Measurements from ENCODE around the gene PARK7.

The PARK7 gene

GRCh38 chr1:7988576-7988975 lies 27.1 kb downstream of the PARK7 start:
- H3K9me3 ChIP-seq (ENCODE audit: low read length), result no peaks in the 10 kb centered on the region
- no peaks in the 10 kb centered on the region for H3K27me3 ChIP-seq (ENCODE audit: insufficient read depth, low read length)
- no peaks in the 10 kb centered on the region for H3K79me2 ChIP-seq (ENCODE audit: insufficient read depth, low read length)
- H2AFZ ChIP-seq (ENCODE audit: low read length), result no peak overlapping the region
- H4K20me1 ChIP-seq (ENCODE audit: insufficient read depth, low read length), result no peaks in the 10 kb centered on the region
- no peaks in the 10 kb centered on the region for H3K9me2 ChIP-seq (ENCODE audit: low read depth, low read length)
- H3K4me1 ChIP-seq (ENCODE audit: insufficient read depth, low read length, severe bottlenecking), result no peaks in the 10 kb centered on the region
- H3K36me3 ChIP-seq (ENCODE audit: insufficient read depth, low read length), result peaks cover 30% of the 10 kb centered on the region
- no peaks in the 10 kb centered on the region for H3F3A ChIP-seq (ENCODE audit: insufficient read depth, low read length)
- TF ChIP-seq CTCF (IDR thresholded peaks at IDR 0.05; ENCODE audit: low read length), result no peak
- no peak for TF ChIP-seq EZH2 (IDR thresholded peaks at IDR 0.05; ENCODE audit: borderline replicate concordance, low read length)
- no peak overlapping the region for H3K4me2 ChIP-seq (ENCODE audit: low read length)
- no peak overlapping the region for H3K4me3 ChIP-seq (ENCODE audit: low read depth, low read length, poor library complexity, severe bottlenecking)
- no peak overlapping the region for H3K9ac ChIP-seq (ENCODE audit: low read length)
- no peak overlapping the region for H3K27ac ChIP-seq (ENCODE audit: low read depth, low read length, poor library complexity, severe bottlenecking)

DNA sequence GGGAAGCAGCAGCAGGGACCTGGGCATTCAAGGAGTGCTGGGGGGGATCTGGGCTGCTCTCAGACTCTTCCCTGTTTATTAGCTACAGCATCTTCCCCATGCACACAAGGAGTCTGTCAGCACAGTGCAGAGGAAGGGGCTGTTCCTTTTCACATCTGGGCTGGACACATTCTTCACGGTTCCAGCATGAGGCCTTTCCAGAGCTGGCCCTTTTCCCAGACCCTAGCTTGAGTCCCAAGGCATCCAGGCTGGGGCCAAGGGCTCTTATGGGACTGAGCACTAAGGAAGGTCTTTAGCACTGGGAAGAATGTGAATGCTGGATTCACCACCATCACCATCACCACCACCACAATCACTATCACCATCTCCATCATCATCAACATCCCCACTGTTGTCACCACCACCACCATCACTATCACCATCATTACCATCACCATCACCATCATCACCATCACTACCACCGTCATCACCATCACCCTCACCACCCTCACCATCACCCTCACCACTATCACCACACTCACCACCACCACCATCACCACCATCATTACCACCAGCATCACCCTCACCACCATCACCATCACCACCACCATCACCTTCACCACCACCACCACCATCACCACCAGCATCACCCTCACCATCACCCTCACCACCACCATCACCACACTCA lies 28.4 kb downstream of the PARK7 start:
- H3K9ac ChIP-seq (ENCODE audit: low read length), result no peak overlapping the region

DNA sequence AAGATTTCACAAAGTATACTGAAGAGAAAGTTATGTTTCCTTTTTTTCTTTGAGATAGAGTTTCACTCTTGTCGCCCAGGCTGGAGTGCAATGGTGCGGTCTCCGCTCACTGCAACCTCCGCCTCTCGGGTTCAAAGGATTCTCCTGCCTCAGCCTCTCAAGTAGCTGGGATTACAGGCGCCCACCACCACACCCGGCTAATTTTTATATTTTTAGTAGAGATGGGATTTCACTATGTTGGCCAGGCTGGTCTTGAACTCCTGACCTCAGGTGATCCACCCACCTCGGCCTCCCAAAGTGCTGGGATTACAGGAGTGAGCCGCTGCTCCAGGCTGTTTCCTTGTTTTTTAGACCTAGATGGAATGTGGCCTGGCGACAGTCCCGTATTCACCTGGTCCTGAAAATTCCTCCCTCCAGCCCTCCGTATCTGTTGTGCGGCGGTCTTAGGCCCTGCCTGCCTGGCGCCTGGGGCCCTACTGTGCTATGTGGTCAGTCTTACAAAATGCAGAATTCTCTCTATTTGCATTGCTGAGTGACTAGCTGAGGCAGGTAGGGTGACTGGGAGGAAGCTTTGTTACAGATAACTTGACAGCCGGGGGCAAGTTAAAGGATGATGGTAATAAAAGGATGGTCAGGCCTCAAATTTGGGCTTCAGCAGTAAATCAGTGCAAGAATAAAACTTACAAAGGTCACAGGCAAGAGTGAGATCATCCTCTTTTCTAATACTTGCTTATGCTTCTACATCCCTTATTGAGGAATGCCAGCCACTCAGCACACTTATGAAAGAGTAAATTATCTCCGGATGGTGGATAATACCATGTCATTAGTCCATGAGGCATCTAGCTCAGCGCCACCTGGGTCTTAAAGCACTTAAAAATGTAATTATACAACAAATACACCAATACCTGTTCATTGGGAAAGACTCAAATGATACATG lies 30.3 kb downstream of the PARK7 start:
- H3K9me3 ChIP-seq (ENCODE audit: low read length), result no peaks in the 10 kb centered on the region
- H3F3A ChIP-seq (ENCODE audit: insufficient read depth, low read length), result no peaks in the 10 kb centered on the region
- no peaks in the 10 kb centered on the region for H3K27me3 ChIP-seq (ENCODE audit: insufficient read depth, low read length)
- no peak overlapping the region for H3K4me2 ChIP-seq (ENCODE audit: low read length)
- H3K9ac ChIP-seq (ENCODE audit: low read length), result no peak overlapping the region
- no peak overlapping the region for H3K4me3 ChIP-seq (ENCODE audit: low read depth, low read length, poor library complexity, severe bottlenecking)
- H3K27ac ChIP-seq (ENCODE audit: low read depth, low read length, poor library complexity, severe bottlenecking), result no peak overlapping the region
- no peak overlapping the region for H2AFZ ChIP-seq (ENCODE audit: low read length)
- TF ChIP-seq CTCF (IDR thresholded peaks at IDR 0.05; ENCODE audit: low read length) (no peak), EZH2 (IDR thresholded peaks at IDR 0.05; ENCODE audit: borderline replicate concordance, low read length) (no peak)
- no peaks in the 10 kb centered on the region for H3K4me1 ChIP-seq (ENCODE audit: insufficient read depth, low read length, severe bottlenecking)
- H4K20me1 ChIP-seq (ENCODE audit: insufficient read depth, low read length), result no peaks in the 10 kb centered on the region
- no peaks in the 10 kb centered on the region for H3K79me2 ChIP-seq (ENCODE audit: insufficient read depth, low read length)
- H3K9me2 ChIP-seq (ENCODE audit: low read depth, low read length), result no peaks in the 10 kb centered on the region
- no peaks in the 10 kb centered on the region; the same call in 1 of the 2 replicates for H3K36me3 ChIP-seq (ENCODE audit: insufficient read depth, low read length)

More for the DNA sequence above, 28.4 kb downstream of the PARK7 start:
- no peaks in the 10 kb centered on the region for H3K79me2 ChIP-seq (ENCODE audit: insufficient read depth, low read length)
- no peaks in the 10 kb centered on the region for H3K27me3 ChIP-seq (ENCODE audit: insufficient read depth, low read length)
- H3F3A ChIP-seq (ENCODE audit: insufficient read depth, low read length), result no peaks in the 10 kb centered on the region
- TF ChIP-seq CTCF (IDR thresholded peaks at IDR 0.05; ENCODE audit: low read length) (no peak), EZH2 (IDR thresholded peaks at IDR 0.05; ENCODE audit: borderline replicate concordance, low read length) (no peak)
- H3K27ac ChIP-seq (ENCODE audit: low read depth, low read length, poor library complexity, severe bottlenecking), result no peak overlapping the region
- H3K36me3 ChIP-seq (ENCODE audit: insufficient read depth, low read length), result peaks cover 17% of the 10 kb centered on the region
- no peak overlapping the region for H3K4me2 ChIP-seq (ENCODE audit: low read length)
- H3K9me3 ChIP-seq (ENCODE audit: low read length), result no peaks in the 10 kb centered on the region
- H3K4me3 ChIP-seq (ENCODE audit: low read depth, low read length, poor library complexity, severe bottlenecking), result no peak overlapping the region
- no peaks in the 10 kb centered on the region for H3K9me2 ChIP-seq (ENCODE audit: low read depth, low read length)
- no peak overlapping the region for H2AFZ ChIP-seq (ENCODE audit: low read length)
- no peaks in the 10 kb centered on the region for H3K4me1 ChIP-seq (ENCODE audit: insufficient read depth, low read length, severe bottlenecking)
- no peaks in the 10 kb centered on the region for H4K20me1 ChIP-seq (ENCODE audit: insufficient read depth, low read length)
